Stimulated activated CD4-positive, alpha-beta T cell treated with anti-CD3 and anti-CD28 coated beads, Interleukin-12 subunit alpha, Interleukin-12 subunit beta, amount 100 ng/mL, for 4 hours (primary cell): ENCODE measurements around the gene NETO2.

Experiments
- DNase-seq: peaks from one replicate; pipeline ENCODE4 v3.0.0-alpha.2; 2020

NETO2 gene

DNA sequence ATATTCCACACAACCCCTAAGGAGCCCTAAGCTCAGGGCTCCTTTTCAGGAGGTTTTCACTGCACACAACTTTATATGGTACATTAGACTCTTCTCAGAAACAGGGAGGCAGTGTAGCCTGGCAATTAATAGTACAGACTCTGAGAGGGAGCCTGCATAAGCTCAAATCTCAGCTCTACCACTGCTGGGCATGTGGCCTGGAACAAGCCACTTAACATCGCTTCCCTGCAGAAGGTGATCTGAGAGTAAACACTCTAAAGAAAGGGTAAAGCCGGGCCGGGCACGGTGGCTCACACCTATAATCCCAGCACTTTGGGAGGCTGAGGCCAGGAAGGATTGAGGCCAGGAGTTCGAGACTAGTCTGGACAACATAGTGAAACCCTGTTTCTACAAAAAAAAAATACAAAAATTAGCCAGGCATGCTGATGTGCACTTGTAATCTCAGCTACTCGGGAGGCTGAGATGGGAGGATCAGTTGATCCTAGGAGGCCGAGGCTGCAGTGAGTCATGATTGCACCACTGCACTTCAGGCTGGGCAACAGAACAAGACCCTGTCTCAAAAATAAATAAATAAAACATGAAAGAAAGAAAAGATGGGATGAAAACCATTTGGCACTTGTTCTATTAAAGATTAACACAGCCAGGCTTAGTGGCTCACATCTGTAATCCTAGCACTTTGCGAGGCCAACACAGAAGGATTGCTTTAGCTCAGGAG, 99.6 kb downstream of the NETO2 start:
- DNase-seq = no peak

DNA sequence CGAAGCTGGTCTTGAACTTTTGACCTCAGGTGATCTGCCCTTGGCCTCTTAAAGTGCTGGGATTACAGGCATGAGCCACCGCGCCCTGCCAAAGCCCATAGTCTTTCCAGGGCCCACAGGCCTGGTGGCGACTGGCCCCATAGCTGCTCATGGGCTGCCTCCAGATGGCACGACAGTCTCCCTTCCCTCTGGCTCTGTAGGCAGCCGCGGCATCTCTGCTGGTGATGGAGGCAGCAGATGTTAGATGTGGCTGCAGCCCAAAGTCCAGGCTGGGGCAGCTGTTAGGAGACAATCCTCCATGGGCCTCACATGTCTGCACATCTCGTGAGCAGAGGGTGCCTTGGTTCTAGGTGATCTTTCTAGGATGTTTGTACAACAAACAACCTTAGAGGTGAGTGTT, 100.5 kb downstream of the NETO2 start:
- DNase-seq = no peak

DNA sequence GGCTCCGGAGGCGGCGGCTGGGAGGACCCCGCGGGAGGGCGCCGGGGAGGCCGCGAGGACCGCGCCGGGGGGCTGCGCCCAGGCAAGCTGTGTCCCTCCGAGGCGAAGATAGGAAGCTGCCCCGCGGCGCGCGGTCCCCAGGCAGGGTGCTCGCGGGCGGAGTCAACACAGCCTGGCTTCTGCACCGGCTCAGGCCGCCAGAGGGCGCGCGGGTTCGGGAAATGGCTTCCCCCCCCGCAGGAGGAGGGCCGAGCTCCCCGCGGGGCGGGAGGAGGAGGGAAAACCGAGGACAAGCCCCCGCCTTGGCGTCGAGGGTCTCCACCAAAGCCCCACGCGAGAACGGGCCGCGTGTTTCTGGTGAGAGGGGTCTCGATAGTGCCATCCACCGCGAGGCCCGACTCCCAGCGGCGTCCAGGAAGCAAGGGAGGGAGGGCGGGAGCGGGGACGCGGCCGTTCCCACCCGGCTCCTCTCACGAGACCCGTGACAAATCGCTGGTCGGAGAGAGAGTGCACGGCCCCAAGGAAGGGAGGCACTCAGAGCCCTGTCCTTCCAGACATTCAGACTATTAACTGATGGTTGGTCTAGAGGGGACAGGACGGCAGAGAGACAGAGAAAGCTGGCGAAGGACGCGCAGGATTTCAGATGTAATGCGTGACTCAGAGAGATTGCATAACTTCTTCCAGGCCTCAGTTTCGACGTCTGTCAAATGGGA, 105.8 kb downstream of the NETO2 start:
- peak; percentile 95 for DNase-seq

DNA sequence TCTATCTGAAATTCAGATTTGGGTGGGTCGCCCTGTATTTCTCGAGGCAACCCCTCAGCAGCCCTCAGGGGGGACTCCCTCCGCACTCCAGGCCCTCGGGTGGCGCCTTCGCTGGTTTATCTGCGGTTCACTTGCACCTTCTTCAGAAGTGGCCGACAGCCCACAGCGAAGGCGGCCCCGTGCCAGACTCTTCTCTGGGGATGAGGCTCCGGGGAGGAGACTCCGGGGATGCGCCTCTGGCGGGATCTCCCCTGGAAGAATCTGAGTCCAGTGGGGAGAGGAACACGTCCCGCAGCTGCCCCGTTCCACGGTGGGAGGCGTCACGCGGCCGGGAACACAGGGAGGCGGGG, 106.4 kb downstream of the NETO2 start:
- DNase-seq = peak; percentile 34

DNA sequence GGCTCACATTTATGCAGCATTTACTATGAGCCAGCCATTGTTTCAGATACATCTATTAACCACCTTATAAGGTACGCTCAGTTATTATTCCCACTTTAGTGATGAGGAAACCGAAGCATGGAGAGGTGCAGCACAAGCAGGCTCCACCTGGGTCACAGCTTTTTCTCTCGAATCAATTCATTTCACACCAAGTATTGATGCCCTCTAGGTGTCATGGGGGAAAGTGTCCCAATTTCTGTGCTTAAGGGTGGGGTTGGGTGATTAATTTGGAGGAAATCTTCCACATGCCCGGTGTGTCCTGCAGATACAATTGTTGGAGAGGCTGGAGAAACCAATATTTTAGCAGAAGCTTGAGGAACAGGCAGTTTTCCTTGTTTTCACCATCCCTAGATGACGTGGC, 107.5 kb downstream of the NETO2 start:
- DNase-seq = no peak

DNA sequence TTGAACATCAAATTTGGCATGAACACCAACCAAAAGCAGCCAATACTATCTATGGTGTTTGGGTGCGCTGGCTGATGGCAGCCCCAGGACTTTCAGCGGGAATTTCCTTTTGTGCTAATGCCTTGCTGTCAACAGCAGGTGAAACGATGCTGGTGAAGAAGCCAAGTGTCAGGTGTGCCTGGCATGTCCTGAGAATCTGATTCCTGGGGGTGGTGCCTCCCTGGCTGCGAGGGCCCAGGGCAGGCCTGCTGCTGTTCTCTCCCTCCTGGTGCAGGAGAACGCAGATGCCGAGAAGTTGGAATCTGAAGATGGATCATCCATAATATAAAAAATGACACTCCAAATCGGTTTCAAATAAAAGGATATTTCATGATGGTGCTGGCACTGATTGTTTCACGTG, 108.3 kb downstream of the NETO2 start:
- no peak for DNase-seq

DNA sequence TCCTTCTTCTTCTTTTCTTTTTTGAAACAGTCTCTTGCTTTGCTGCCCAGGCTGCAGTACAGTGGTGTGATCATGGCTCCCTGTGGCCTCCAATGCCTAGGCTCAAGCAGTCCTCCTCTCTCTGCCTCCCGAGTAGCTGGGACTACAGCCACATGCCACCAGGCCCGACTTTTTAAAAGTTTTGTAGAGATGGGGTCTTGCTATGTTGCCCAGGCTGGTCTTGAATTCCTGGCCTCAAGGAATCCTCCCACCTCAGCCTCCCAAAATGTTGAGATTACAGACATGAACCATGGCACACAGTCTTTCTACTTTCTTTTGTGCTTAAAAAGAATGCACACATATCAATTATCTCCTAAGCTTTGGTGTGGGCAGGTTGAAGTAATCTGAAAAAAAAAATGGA, 109.3 kb downstream of the NETO2 start:
- DNase-seq = no peak

DNA sequence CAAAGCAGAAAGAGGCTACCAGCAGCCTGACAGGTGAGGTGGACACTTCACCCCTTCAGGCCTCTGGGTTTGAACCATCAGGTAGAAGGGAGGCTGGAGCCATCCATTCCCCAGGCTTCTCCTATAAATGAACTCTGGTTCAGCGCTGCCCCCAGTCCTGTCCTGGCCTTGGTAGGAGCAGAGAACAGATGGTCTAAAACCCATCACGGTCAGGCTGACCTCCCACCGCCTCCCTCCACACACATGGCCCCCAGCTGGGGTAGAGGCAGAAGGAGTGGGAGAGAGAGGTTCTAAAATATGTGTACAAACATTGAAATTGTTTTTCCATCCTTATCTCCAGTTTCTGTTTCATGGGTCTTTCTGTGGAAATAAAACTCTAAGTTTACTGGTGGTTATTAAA, 110.6 kb downstream of the NETO2 start:
- no peak for DNase-seq

DNA sequence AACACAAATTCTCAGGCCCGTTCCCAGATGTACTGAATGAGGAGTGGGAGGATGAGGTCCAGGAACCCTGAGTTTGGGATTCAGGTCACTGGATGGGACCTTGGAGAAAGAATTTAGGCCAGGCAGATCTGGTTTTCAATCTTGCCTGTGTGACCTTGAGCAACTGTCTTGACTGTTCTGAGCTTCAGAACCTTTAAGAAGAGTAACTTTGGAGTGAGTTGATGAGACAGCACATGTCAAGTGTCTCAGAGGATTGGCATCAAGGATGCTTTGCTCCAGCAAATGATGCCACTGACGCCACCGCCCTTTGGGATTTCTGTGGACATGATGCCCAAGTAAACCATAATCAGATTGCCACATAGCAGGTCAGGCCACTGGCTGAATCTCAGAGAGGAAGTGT, 114.0 kb downstream of the NETO2 start:
- no peak for DNase-seq

DNA sequence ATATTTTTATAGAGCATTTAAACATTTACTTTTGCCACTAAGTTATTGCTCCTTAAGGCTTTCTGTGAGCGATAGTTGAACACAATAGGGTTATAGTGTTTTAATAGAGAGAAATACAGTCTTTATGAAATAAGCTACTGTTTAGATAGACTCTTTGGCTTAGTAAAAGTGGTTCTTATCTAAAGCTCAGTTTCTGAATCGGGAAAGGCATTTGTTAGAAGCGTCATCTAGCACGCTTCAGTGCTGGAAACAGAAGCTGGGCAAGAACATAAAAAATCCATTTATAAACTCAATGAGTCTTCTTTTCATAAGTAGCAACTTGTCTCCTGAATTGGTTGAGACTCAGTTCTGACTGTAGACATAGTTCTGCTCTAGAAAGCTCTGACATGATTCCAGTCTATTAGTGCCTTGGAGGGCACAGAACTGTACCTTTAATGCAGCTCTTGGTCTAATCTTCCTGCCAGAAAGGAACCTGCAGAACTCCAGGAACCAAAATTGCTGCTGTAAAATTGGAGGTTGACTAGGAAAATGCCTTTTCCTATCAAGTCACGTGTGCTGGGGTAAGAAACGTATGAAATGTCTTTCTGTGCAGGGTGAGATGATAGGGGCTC, 114.9 kb downstream of the NETO2 start:
- no peak for DNase-seq
